Adrenal gland (tissue), 12 donors: ENCODE results near the gene THSD4. TPM values are rescaled to one million over a fixed set of nuclear protein-coding genes. Genes with fewer than 3 reads are reported as not detected.

Experiments used
- DNase-seq, 7 donors: peaks; one replicate each; pipeline ENCODE4 v3.0.0-alpha.2; 2019 to 2020
- H3K27ac ChIP-seq, 5 donors: fragments of 200-600 bp; sonication (generic) in 4 of 5; 1 replicate in 3 of 5; 2 replicates in 2 of 5; pipeline versions ENCODE4 v1.5.1 to v1.8.0; 2016 to 2020; ENCODE audit warnings: mild to moderate bottlenecking in 1 of 5
- H3K27me3 ChIP-seq: fragments of 200-600 bp; 2 replicates; pipeline ENCODE4 v1.8.0; 2021
- H3K36me3 ChIP-seq, 2 donors: fragments of 200-600 bp; replicated peaks in 1 of 2; 1 replicate in 1 of 2; 2 replicates in 1 of 2; pipeline versions ENCODE4 v1.5.1 to v1.8.0; 2018 to 2022
- H3K4me1 ChIP-seq, 2 donors: fragments of 200-600 bp; replicated peaks in 1 of 2; 1 replicate in 1 of 2; 2 replicates in 1 of 2; pipeline versions ENCODE4 v1.5.1 to v1.8.0; 2018 to 2021
- H3K4me3 ChIP-seq, 4 donors: fragments of 200-600 bp; sonication (generic) in 3 of 4; one replicate each; pipeline ENCODE4 v1.5.1; 2016 to 2018
- H3K9me3 ChIP-seq, 3 donors: fragments of 200-600 bp; sonication (generic) in 1 of 3; replicated peaks in 1 of 3; 1 replicate in 2 of 3; 2 replicates in 1 of 3; pipeline versions ENCODE4 v1.5.1 to v1.8.0; 2016 to 2021
- CTCF ChIP-seq, 6 experiments: fragments of 450-650 bp in 4 of 6; fragments of 200-600 bp in 2 of 6; sonication (generic) in 1 of 6; IDR thresholded peaks; 1 replicate in 5 of 6; 2 replicates in 1 of 6; pipeline versions ENCODE4 v1.5.1 to v1.8.0; 2016 to 2021; ENCODE audit warnings: antibody characterized with exemption in 6 of 6, mild to moderate bottlenecking in 2 of 6, moderate library complexity in 1 of 6
- POLR2A ChIP-seq, 2 donors: fragments of 450-650 bp; IDR thresholded peaks; one replicate each; pipeline ENCODE4 v1.6.1; 2017; ENCODE audit warnings: antibody characterized with exemption in 2 of 2, mild to moderate bottlenecking in 2 of 2, moderate library complexity in 1 of 2
- WGBS, 4 donors: extraction: QIAGEN DNeasy Blood & Tissue Kit in 2 of 4; methylation state at CpG; one replicate each; pipeline versions ENCODE4 v1.1.5 to v1.1.7; 2013 to 2017; 5-methylcytosine and 5-hydroxymethylcytosine counted together
- intact Hi-C, 2 donors: fragments of 100-400 bp; cut with DNase I; formaldehyde crosslinking; loops; one replicate each; pipeline versions ENCODE4 v1.14.1 to v1.15.0; 2022 to 2023
- polyA plus RNA-seq, 3 donors: library from polyadenylated mRNA; stranded (reverse); fragments of 200-250 nt in 2 of 3; fragments of 350-450 nt in 1 of 3; fragmentation: Illumina TruSeq in 1 of 3; extraction: RNeasy Lipid Tissue Mini Kit (QIAGEN cat#74804) in 1 of 3; gene quantifications; one replicate each; pipeline ENCODE4 v1.2.3, GENCODE V29; 2013 to 2014
- total RNA-seq, 9 donors: library from RNA; depleted of rRNA in 4 of 9; stranded (reverse); fragments of >200 nt in 4 of 9; fragments of 120-200 nt in 1 of 9; fragmentation: NEBNext Ultra II Directional in 1 of 9; extraction: Animal tissue kit (Norgen Biotek cat#: 25700) in 1 of 9; gene quantifications; one replicate each; pipeline versions ENCODE4 v1.1.0 to v1.2.4, GENCODE V29; 2013 to 2023
- donor health status: healthy with polysubstance abuse.
- donor health status: Bipolar disorder and iron deficiency.
- donor health status: DM: yes; HTN: yes; CAD: no.
- donor health status: DM: no; HTN: no; CAD: no.
- donor health status: DM: no; HTN: no; CAD: no.
- donor health status: DM: yes; HTN: yes; CAD: no.

THSD4 gene
- total and polyA plus RNA-seq, 12 donors, result 5.3 to 53.2 (median 23.2) TPM

GRCh38 chr15:71784719-71785118, 669.4 kb downstream of the THSD4 start:
- Histone ChIP-seq H3K4me3 (no peak overlapping the region), H3K9me3 (no peaks in the 10 kb centered on the region), H3K27ac (no peak overlapping the region), H3K4me1 (peaks cover 0 to 12% of the 10 kb centered on the region in 2 donors), H3K27me3 (no peaks in the 10 kb centered on the region), H3K36me3 (no peaks in the 10 kb centered on the region)
- peak in 1 of 7 donors; percentile 27 for DNase-seq
- TF ChIP-seq CTCF (IDR thresholded peaks at IDR 0.05) (peak in 1 of 6 experiments; percentile 17), POLR2A (IDR thresholded peaks at IDR 0.05) (no peak)
- 65 to 74% (median 74%) methylated on average over 6 of the region's 6 CpGs for WGBS, 4 donors
- intact Hi-C loops, result no loop called here

GRCh38 chr15:71785996-71786395, 670.7 kb downstream of the THSD4 start:
- Histone ChIP-seq H3K36me3 (no peaks in the 10 kb centered on the region), H3K27ac (no peak overlapping the region), H3K27me3 (no peaks in the 10 kb centered on the region), H3K4me3 (no peak overlapping the region), H3K9me3 (no peaks in the 10 kb centered on the region), H3K4me1 (no peaks in the 10 kb centered on the region)
- TF ChIP-seq POLR2A (IDR thresholded peaks at IDR 0.05) (no peak), CTCF (IDR thresholded peaks at IDR 0.05) (no peak)
- 88 to 95% (median 91%) methylated on average over 2 of the region's 2 CpGs for WGBS, 4 donors
- intact Hi-C loops, result no loop called here
- no peak for DNase-seq

- intact Hi-C loops, result no loop called here
- Histone ChIP-seq H3K4me1 (no peaks in the 10 kb centered on the region), H3K27me3 (no peaks in the 10 kb centered on the region), H3K27ac (no peak overlapping the region), H3K9me3 (no peaks in the 10 kb centered on the region), H3K4me3 (no peak overlapping the region), H3K36me3 (no peaks in the 10 kb centered on the region)
- WGBS, 4 donors, result 86 to 92% (median 88%) methylated on average over 7 of the region's 7 CpGs
- no peak for DNase-seq
- TF ChIP-seq CTCF (IDR thresholded peaks at IDR 0.05) (no peak), POLR2A (IDR thresholded peaks at IDR 0.05) (no peak)
These were observed 671.4 kb downstream of the THSD4 start for GRCh38 chr15:71786673-71787072.

- H3K4me1 ChIP-seq, result no peaks in the 10 kb centered on the region
- WGBS, 4 donors, result 87 to 90% (median 89%) methylated on average over 13 to 15 of the region's 15 CpGs
- no peak overlapping the region for H3K4me3 ChIP-seq
- intact Hi-C loops, result no loop called here
- no peaks in the 10 kb centered on the region for H3K9me3 ChIP-seq
- no peaks in the 10 kb centered on the region for H3K27me3 ChIP-seq
- H3K36me3 ChIP-seq, result no peaks in the 10 kb centered on the region
- H3K27ac ChIP-seq, result no peak overlapping the region
- no peak for TF ChIP-seq CTCF (IDR thresholded peaks at IDR 0.05)
- no peak for TF ChIP-seq POLR2A (IDR thresholded peaks at IDR 0.05)
- peak in 1 of 7 donors; percentile 29 for DNase-seq
These were observed 673.6 kb downstream of the THSD4 start for GRCh38 chr15:71788646-71789579.
